Measurements from ENCODE around the gene CKLF.
A peak's percentile ranks its signal among the peaks of the same experiment; 100 is the strongest.

The CKLF gene

DNA sequence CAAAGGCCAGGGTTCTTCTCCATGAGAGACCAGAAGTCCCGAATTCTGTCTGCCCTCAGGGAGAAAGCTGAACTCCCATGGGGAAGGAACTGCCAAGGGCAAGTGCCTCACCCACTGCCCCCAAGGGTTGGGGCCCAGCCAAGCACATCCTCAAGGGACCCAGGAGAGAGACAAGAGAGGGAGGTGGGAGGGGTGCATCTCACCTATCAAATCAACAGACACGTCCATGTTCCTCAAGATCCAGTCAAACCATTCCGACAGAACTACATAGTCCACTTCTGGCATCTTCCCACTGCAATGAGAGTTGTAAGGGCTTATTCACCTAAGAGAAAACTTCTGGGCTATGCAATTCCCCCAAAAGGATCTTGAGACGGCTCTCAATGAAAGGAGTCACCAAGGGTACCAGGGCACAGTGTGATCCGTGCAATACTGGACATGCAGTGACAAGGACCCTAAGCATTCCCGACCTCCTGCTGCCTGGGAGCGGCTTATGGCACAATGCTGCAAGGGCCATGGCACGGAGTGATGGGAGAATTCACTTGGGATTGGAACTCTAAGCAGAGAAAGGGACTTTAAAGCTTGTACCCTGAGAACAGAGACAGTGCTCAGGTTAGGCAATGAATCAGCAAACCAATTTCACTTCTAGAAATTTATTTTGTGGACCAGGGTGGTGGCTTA, 34.7 kb upstream of the CKLF start:
- no peak for DNase-seq (ENCODE audit: low read depth in 3 of 3)

DNA sequence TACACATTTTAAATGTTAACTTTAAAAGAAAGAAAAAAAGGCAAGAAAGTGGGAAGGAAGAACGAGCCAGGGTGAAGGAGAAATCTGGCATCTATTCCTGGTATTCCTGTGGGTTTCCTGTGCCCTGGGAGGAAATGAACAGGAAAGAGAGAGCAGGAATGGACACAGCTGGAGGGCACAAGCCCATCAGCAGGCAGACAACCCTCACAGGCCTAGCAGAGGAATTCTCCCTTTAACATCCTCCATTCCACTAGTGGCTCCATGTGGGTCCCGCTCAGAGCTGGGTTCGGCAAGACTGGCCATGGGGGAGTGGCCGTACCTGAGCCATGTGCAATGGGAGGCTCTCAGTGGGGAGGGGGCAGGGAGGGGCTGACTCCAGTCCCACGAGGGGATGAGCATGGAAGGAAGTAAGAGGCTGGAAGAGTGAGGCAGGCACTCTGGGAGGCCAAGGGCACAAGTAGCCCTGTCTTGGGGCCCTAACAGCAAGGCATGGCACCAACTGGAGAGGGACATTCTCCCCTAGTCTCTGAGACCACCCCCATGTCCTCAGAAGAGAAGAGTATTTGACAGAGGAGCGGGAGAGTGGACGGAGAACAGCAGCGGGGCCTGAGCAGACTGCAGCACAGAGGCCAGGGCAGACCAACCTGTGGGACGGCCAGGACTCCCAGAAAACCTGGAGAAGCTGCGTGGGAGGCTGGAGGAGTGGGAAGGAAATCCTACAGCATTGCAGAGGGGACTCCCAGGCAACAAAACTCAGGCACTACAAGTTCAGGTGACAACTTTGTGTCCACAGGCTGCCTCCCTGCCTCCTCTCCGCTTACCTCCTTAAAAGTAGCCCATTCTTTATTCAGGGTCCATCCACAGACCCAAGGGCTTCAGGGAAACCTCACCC, 32.6 kb upstream of the CKLF start:
- DNase-seq (ENCODE audit: low read depth in 3 of 3) = no peak

DNA sequence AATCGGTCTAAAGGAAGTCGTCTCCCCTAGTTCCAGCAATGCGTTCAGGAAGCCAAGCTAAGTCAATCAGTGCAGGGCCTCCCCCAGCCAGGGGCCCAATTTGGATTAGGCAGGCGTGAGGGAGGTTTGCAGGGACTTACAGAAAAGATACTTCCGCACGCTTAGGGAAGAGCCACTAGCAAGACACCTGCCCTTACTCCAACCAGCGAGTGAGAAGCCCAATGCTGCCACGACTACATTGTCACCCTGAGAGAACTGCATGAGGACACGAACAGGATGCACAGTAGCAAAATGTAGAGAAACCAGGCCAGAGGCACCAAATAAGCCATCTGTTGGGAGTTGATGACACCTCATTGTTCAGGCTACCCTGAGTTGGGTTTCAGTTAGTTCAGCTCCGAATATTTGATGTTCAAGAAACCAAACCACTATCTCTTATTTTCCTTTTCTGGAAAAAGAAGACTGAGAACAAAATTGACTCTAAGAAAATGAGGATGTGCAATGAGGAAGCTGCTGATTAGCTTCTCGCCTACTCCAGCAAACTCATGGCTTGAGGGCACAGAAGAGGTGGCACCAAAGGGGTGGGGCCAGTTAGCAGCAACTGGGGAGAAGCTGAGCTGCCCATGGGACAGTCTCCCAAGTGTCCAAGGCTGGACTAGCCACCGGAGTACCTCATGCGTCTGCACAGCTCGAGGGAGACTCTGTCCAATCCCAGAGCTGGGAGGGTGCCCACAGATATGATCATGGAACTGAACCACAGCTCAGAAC, 31.8 kb upstream of the CKLF start:
- DNase-seq (ENCODE audit: low read depth in 3 of 3) = no peak

DNA sequence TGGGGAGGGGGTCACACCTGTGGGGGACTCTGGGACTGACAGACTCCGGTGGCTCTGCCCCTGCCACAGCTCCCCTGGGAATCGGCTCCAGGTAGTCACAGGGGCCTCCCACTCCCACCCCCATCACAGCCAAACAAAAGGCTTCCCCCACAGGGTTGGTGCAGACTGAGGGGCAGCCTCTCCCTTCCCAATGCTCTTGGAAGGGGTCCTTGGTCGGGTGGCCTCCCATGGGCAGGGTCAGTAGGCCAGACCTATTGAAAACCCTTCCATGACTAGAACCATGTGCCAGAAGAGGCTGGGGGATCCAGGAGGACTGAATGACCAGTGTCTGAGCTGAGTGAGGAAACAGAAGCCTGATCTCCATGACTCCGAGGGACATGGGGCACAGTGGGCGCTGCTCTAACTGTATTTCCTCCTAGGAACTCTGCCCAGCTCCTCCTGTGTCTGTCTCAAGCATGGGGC, 31.1 kb upstream of the CKLF start:
- no peak for DNase-seq (ENCODE audit: low read depth in 3 of 3)

DNA sequence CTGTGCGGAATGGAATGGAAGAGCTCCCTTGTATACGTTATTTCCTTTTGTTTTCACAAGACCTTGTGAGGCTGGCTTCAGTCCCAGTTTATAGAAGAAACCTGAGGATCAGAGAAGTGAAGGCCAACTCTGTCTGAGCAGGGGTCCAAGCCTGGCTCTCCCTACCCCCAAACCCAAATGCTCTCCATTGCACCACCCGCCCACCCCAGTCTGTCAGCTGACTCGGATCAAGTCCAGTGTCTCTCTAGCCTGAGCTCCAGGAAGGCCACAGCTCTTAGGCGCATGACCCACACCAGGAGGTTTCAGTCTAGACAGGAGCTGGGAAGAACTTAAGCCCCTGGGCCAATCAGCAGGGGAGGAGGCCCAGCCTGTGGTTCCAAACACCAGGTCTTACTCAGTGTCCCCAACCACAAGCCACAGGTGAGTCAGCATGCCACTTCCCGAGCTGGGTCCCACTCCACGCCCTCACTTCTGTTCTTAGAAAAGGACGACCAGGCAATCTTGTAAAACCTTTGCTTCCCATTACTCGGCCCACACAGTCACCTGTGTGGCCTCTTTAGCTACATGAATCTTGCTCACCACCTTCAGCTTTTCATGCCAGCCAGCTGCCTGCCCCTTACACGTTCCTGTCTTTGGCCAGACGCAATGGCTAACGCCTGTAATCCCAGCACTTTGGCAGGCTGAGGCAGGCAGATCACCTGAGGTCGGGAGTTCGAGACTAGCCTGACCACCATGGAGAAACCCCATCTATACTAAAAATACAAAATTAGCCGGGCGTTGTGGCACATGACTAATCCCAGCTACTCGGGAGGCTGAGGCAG, 30.2 kb upstream of the CKLF start:
- DNase-seq (ENCODE audit: low read depth in 3 of 3) = peak; percentile 83 to 95 (median 93)

DNA sequence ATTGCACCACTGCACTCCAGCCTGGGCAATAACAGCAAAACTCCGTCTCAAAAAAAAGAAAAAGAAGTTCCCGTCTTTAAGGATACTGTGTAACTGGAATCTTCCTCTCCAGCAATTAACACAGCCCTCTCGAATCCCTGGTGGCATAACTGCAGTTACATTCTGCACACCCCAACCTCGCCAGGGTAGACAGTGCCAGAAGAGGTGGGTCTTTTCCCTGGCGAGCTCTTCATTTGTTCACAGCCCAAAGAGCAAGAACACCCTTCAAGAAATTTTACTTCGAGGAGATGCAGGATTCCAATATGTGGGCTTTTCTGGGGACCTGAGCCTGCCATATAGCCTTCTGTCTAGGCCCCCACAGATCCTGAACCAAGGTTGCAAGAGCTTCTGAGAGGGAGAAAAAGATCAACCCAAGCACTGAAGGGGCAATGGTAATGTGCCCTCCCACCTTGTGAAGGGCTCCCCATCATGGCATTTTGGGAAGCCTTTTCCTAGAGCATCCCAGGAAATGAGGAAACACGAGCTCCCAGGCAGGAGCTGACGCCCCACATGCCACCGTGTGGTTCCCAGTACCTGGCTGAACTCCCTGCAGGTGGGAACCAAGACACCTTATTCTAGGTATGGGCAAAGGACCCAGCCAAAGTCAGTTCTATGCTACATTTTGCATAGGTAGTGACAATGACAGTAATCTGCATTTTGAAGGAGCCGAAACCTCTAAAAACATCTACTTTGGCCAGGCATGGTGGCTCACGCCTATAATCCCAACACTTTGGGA, 29.4 kb upstream of the CKLF start:
- DNase-seq (ENCODE audit: low read depth in 3 of 3) = no peak

DNA sequence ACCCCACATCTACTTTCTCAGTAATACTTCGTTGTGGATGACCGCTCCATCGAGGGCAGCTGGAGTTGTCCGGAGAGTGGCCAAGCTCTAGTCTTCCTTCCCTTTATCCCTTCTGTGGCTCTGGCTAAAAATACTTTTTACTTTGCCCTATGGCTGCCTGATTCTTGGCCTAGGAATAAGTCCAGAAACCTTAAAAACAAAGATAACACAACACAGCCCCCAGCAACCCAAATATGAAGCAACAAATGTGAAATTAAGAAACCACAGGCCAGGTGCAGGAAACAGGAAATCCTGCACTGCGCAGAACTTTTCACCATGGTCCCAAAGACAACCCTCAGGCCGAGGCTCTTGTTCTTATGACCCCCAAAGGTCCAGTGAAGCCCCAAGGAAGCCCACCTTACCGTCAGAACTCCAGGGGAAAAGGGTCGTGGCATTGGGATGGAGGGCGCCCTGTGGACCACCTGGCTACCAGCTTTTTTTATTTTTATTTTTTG, 28.5 kb upstream of the CKLF start:
- DNase-seq (ENCODE audit: low read depth in 3 of 3) = no peak

DNA sequence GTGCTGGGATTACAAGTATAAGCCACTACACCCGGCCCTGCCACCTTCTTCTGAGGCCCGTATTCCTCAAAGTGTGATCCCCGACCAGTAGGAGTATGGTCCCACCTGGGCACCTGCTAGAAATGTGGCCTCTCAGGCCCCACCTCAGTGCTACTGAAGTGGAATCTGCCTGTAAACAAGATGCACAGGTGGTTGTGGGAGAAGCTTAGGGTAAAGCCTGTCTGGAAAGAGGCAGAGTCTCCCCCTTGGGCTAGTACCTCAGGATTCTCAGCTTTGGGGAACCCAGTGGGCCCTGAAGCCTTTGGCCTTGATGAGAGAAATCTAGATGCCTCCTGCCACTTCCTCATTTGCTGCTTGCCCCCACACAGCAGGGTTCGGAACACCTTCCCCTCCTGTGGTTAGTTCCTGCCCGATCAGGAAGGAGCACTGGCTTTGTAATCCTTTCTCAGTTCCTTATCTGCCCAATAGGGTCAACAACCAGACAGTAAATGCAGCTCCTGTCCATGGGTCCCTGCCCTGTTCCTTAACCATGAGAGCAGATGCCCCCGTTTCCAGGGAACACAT, 27.7 kb upstream of the CKLF start:
- DNase-seq (ENCODE audit: low read depth in 3 of 3) = no peak

DNA sequence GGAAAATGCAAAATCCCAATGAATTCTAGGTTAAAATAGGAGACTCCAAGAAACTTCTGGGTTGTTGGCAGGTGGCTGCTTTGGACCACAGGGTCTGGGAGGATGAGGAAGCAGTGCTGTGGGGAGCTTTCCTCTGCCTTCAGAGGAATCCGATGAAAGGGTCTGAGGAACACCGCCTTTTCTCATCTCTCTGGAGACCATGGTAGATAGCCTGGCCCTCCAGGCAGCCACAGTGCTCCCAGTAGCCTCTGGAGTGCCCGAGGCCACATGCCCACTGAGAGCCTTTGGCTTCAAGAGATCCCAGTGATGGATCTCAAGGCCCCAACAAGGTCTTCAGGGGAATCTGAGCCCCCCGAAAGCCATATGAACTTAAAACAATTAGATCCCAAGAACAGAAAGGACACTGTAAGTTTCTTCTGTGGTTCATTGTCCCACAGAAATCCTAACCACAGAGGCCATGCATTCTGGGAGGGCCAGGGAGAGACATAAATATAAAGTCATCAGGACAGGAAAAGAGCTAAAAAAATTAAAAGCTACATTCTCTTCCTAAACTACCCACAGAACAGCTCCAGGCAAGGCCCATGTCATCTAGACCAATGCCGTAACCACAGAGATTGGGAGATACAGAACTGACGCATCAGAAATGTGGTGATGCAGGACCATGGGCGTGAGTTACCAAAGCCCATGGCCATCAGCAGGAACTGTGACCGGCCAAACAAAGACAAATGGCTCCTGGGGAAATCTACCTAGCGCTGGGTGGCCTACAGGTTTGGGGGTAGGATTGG, 26.8 kb upstream of the CKLF start:
- DNase-seq (ENCODE audit: low read depth in 3 of 3) = no peak

DNA sequence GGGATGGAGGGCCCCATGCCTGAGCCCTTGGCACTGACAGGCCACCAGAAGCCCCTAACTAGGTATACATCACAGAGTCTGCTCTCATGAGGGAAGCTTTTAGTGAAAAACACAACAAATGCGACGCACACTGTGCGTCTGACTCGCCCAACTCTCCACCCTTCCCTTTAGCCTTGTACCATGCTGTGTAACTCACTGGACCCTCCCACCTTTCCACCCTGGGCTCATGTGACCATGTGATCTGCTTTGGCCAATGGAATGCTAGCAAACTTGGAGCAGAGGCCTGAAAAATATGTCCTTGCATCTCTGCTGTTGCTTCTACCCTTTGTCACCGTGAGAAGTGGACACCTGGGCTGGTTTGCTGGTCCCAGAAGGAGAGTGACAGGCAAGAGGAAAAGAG, 24.1 kb upstream of the CKLF start:
- no peak for DNase-seq (ENCODE audit: low read depth in 3 of 3)

DNA sequence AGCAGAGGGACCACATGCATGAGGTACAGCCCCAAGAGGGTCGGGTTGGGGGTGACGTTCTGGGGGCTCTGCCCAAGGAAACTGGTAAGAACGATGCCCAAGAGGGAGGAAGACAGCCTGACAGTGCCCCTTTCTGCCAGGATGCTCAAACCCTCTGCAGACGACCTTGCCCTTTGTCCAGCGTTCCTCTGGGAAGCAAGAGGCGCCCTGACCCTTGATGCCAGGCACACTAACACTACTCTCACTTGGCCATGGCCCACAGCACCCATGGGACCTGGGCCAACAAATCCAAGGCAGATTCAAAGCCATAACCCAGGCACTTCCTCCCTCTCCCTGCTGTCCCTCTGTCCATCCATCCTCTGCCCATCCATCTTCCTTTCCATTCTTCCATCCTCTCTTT, 22.9 kb upstream of the CKLF start:
- no peak for DNase-seq (ENCODE audit: low read depth in 3 of 3)

DNA sequence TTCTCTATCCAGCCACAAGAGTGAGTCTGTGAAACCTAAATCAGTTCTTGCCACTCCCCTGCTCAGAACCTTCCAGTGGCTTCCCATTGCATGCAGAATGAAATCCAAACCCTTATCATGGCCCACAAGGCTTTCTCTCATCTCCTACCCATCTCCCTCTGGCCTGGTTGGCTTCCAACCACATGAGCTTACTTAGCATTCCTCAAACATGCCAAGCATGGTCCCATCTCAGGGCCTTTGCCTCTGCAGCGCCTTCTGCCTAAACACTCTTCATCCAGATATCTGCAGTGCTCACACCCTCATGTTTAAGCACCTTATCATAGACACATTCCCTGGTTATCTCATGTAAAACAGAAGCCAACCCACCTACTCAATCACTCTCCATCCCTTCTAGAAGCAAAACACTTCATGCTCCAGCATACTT, 18.0 kb upstream of the CKLF start:
- DNase-seq (ENCODE audit: low read depth in 3 of 3) = no peak

DNA sequence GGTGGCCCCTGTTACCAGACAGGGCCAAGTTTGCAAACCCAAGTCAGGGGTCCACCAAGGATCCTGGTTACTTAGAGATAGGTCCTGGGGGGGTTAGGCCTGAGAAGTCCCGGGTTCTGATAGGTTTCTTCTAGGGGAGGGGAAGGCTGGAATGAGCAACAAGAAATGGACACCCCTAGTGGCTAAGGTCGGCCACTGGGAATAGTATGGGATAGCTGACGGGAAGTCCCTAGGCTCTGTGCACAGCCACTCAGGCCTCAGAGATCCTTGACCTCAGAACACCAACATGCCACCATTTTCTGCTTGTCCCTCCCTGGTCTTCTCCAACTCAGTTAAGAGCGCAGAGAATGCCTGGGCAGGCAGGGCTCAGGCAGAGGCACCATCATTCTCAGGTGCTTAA, 15.9 kb upstream of the CKLF start:
- no peak for DNase-seq (ENCODE audit: low read depth in 3 of 3)

DNA sequence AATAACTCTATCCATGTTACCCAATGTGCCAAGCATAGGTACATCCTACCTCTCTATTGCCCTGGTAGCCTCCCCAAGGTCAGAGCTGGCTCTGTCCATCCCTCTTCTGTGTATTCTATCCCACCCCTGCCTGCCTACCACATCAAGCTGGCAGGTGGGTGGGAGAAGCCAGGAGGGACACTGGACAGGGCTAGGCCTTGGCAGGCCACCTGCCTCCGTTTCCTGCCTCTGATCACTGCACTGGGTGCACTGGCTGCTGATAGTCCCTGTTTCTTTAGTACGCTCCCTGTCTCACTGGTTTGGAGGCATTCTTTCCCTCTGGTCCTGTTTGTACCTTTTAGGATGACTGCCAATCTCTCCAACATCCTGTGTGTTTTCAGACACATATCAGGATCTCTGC, 15.1 kb upstream of the CKLF start:
- no peak for DNase-seq (ENCODE audit: low read depth in 3 of 3)

DNA sequence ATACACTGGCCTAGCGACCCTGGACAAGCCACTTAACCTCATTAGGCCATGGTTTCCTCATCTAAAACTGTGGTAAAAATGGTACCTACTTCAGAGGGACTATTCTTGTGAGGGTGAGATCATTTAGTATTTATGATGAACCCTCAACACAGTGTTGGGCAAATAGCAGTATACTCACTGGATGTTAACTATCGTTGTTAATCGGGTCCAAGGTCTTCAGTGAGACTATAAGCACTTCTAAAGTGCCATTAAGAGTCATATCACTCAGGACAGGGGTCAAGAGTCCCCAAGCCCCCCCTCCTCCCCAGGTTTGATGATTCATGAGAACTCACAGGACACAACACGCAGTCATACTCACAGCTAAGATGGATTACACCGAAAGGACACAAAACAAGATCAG, 13.5 kb upstream of the CKLF start:
- DNase-seq (ENCODE audit: low read depth in 3 of 3) = no peak

DNA sequence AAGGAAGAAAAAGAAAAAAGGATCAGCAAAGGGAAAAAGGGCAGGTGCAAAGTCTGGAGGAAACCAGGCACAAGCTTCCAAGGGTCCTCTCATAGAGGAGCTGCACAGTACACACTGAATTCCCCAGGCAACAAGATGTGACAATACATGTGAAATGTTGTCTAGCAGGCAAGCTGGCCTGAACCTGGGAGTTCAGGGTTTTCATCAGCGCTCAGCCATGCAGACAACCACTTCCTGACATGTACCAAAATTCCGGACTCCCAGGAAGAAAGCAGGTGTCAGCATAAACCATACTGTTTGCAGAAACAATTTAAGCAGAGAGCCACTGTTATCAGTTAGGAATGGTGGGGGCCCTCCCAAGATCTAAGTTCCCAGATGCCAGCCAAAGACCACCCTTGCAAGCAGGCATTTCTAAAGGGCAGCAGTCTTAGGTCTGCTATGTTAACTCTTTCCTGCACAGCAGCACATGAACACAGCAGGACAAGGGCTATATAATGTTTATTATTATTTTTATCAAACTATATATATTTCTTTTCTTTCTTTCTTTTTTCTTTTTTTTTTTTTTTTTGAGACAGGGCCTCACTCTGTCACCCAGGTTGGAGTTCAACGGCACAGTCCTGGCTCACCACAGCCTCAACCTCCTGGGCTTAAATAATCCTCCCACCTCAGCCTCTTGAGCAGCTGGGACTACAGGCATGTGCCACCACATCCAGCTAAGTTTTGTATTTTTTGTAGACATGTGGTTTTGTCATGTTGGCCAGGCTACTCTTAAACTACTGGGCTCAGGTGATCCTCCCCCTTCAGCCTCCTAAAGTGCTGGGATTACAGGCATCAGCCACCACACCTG, 12.5 kb upstream of the CKLF start:
- DNase-seq (ENCODE audit: low read depth in 3 of 3) = no peak

DNA sequence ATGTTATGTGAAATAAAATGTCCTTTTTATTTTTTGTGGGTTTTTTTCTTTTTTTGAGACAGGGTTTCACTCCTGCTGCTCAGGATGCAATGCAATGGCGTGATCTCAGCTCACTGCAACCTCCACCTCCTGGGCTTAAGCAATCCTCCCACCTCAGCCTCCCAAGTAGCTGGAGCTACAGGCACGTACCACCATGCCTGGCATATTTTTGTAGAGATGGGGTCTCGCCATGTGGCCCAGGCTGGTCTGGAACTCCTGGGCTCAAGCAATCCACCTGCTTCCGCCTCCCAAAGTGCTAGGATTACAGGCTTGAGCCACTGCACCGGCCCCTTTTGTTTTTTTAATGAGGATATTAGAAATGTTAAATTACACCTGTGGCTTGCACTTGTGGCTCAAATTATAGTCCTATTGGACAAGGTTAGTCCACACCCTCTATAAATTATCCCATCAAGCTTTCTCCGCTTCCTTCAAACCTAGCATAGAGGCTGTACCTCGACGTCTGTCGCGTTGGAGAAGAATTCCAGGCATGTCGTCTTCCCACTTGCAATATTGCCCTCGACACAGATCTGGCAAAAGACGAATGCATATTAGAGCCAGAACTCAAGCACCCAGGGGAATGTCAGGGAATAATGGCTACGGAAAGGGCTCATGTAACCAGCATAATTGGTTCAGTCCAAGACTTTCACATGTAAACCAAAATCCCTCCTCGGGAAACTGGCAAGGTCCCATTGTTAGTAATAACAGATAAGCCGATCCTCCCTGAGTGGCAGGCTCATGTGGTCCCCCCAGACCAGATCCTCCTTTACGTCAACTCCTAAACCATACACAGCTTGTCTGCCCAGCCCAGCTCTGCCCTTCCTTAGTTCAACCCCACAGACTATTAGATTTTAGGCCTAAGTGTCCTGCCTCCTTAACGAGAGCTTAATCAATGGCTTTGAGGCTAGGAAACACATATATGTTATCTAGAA, 10.7 kb upstream of the CKLF start:
- no peak for DNase-seq (ENCODE audit: low read depth in 3 of 3)

Data from stimulated activated CD4-positive, alpha-beta T cell treated with anti-CD3 and anti-CD28 coated beads, TNF-alpha, amount 100 ng/mL, for 24 hours (primary cell).